T-helper 1 cell (primary cell): ENCODE data around the gene PROCR.
"Not testable (repeated sequence)": the region's sequence is repeated elsewhere in the genome, so short reads cannot be mapped to it uniquely, and the experiment has no call there.

Experiments used
- DNase-seq, 5 donors: peaks; one replicate each; pipeline ENCODE4 v3.0.0-alpha.2; 2012 to 2020
- total RNA-seq, 4 donors: gene quantifications; one replicate each; lab custom pipeline; 2026; lab: John Stamatoyannopoulos, UW

Gene PROCR
- 0.39 to 2.6 (median 1.1) reads per million in 4 donors for total RNA-seq

DNA sequence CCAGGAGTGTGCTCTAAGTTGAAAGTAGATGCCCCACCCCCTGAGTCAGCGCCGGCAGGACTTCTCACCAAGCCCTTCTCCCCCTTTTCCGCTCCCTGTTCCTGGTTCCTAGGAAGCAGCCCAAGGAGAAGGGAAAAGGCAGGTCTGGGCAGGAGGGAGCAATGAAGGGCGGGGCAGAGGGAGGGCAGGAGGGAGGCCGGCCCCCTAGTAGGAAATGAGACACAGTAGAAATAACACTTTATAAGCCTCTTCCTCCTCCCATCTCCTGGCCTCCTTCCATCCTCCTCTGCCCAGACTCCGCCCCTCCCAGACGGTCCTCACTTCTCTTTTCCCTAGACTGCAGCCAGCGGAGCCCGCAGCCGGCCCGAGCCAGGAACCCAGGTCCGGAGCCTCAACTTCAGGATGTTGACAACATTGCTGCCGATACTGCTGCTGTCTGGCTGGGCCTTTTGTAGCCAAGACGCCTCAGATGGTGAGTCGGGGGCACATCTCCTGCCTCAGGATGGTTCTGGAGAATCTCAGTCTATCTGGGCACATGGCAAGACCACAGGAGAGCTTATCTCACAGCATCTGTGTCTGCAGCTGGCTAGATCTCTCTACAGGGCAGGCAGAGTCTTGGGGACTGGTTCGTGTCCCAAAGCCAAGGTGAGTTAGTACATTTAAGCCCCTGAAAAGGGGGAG lies at the start of gene PROCR:
PROCR (plus strand) TSS at position 320 of the 681 bp plus-strand sequence; CDS start at position 403, 83 bp downstream.
- DNase-seq, result no peak

DNA sequence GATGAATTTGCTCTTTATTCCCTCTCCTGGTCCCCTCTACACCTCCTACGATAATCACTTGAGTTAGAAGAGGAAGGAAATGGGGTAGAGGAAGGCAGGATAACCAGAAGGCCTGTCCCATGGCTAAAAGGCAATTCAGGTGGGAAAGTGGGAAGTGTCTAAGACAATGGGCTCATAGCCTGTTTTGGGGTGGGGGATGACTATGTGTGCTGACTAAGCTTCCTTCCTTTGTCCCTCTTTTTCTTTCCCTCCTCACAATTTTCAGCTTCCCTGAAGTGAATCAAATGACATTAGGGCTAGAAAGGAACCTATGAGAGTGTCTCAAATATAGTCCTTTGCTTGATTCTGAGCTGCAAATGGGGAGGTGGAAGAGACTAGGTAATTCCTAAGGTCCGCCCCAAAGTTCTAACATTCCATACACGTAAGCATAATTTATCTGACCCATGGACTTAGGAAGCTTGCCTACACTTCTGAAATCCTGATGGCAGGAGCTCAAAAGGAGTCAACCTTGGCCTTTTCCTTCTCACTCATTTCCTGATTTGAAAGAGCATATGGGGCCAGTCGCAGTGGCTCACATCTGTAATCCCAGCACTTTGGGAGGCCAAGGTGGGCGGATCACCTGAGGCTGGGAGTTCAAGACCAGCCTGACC lies 49.0 kb upstream of the PROCR start:
- no peak for DNase-seq

DNA sequence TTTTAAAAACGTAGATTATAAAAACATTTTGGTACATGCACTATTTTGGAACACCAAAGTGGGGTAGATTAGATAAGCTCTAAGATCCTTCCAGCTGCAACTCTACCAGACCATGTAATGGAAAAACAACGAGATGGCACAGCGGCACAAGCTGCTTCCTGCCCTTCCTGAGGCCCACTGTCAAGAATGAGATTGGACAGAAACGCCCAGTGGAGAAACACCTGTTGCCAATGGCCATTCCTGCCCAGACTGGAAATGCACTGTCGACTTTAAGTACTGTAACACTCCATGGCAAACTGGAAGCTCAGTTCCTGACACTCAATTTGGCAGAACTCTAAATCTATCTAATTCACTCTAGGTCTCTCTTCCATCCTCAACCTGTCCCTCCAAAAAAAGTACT lies 46.1 kb upstream of the PROCR start:
- DNase-seq, result no peak

DNA sequence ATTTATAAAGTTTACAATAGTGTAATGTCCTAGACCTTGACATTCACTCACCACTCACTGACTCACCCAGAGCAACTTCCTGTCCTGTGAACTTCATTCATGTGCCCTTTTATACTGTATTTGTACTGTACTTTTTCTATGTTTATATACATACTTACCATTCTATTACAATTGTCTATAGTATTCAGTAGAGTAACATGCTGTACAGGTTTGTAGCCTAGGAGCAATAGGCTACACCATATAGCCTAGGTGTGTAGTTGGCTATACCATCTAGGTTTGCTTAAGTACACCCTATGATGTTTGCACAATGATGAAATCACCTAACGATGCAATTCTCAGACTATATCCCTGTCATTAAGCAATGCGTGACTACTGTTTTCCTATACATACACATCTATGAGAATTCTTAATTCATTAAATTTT lies 42.2 kb upstream of the PROCR start:
- DNase-seq, result no peak

- no peak for DNase-seq
Measured at GRCh38 chr20:35131934-35132333, 39.9 kb upstream of the PROCR start.

DNA sequence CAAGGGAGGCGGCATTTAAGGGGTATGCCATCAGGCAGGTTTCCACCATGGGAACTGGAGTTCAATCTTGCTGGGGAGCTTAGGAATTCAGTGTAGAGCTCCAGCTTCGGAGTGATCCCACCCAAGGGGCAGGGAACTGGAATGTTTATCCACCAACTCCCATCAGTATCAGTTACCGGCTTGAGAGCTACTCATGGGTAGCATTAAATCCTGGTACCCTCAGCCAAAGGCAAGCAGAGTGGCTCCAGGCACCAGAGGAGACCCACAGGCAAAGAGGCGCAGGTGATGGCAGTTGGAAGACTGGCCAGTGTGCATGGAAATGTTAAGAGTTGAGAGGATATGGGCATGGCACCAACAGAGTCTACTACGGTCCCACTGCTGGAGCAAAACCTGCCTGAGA lies 38.8 kb upstream of the PROCR start:
- no peak for DNase-seq

GRCh38 chr20:35133735-35134134 lies 38.1 kb upstream of the PROCR start:
- DNase-seq, result no peak

- no peak for DNase-seq
Measured at GRCh38 chr20:35134472-35134871, 37.4 kb upstream of the PROCR start.

GRCh38 chr20:35134880-35135279 lies 37.0 kb upstream of the PROCR start:
- DNase-seq, result no peak

GRCh38 chr20:35135867-35136586 lies 35.8 kb upstream of the PROCR start:
- no peak for DNase-seq

- DNase-seq, result no peak
Measured at GRCh38 chr20:35144694-35145093, 27.2 kb upstream of the PROCR start.

DNA sequence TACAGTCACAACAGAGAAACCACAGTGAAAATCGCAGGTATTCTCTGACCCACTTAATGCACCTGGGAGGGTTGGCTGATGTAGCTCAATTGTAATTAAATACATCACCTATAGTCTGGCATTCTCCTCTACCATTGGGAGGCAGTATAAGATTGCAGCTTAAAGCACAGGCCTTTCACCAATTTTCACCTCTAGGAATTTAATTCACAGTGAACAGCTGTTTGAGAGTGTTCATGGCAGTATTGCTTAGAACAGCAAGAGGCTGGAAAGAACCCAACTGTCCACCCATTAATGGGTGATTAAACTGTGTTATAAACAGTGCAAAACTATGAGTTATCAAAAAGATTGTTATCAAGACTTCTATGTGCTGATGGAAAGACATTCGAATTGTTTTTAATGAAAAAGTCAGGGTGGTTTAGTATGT lies 26.7 kb upstream of the PROCR start:
- peak in 1 of 5 donors; percentile 50 for DNase-seq

DNA sequence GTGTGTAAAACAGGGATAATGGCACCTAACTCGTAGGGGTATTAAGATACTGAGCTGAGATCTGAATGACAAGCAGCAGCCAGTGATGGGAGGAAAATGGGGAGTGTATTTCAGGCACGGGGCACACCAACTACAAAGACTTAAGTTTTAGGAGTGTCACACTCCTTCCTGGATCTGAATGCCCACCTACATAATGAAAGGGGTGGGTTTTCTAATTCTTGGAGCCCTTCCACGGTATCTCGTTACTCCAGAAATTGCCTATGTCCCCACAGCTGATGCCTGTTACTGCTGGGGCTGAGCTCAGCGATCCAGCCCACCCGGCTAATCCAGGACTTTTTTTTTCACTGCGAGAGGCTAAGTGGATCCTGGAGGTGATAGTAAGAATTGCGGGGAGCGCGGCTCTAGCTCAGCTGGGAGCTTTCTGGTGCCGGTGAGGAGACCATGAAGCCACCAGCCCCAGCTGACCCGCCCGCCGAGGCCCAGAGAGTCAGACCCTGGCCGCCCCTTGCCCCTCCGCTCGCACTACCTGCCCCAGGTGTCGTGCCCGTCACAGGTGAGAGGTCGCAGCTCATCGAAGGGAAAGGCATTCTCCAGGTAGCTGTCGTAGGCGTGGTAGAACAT lies 25.5 kb upstream of the PROCR start:
- DNase-seq, result peak in 2 of 5 donors; percentile 10 to 13

DNA sequence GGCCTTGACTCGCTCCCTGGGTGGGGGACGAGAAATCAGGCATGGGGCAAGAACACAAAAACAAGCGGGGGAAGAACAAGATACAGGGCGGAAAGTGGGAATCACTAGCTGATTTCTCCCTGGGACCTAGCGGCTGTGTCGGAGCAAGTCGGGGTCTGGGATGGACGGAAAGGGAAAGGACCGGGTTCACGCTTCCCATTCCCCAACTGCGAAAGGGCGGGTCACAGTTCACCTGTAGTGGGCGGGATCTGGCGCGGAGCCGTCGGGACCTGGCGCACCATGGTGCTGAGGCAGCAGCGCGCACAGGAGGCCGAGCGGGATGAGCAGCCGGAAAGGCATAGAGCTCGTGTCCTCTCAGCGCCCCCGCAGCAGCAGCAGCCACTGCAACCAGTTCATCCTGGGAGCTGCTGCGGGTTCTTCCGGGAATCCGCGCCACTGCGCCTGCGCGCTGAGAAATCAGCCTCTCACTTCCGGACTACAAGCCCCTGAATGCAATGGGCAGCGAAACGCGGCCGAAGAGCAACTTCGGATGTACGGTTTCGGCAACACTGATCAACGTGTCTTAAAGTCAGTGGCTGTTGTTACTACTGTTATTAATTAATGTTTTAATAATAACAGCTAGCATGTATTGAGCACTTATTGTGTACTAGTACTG lies 24.8 kb upstream of the PROCR start, which contains the start of gene EDEM2:
EDEM2 (minus strand) TSS at position 417 of the 655 bp plus-strand sequence; CDS start at position 339, 78 bp downstream.
- peak; percentile 89 to 95 (median 91) for DNase-seq

GRCh38 chr20:35147575-35148071 lies 24.2 kb upstream of the PROCR start:
- not testable (repeated sequence) for DNase-seq

GRCh38 chr20:35150846-35151579 lies 20.9 kb upstream of the PROCR start:
- no peak for DNase-seq

- DNase-seq, result no peak
Measured at GRCh38 chr20:35151736-35152135, 20.1 kb upstream of the PROCR start.

- DNase-seq, result no peak
Measured at GRCh38 chr20:35155936-35156335, 15.9 kb upstream of the PROCR start.

GRCh38 chr20:35156978-35157377 lies 14.9 kb upstream of the PROCR start:
- no peak for DNase-seq

GRCh38 chr20:35160341-35160740 lies 11.5 kb upstream of the PROCR start:
- not testable (repeated sequence) for DNase-seq

DNA sequence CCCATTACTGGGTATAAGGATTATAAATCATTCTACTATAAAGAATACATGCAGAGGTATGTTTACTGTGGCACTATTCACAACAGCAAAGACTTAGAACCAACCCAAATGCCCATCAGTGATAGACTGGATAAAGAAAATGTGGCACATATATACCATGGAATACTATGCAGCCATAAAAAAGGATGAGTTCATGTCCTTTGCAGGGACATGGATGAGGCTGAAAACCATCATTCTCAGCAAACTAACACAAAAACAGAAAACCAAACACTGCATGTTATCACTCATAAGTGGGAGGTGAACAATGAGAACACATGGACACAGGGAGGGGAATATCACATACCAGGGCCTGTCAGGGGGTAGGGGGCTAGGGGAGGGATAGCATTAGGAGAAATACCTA lies 7.3 kb upstream of the PROCR start:
- DNase-seq, result not testable (repeated sequence)
